NOMO-1 treated with DMSO at 0.1 percent for 48 hours (cell line): ENCODE results near the gene NECTIN3.

ENCODE experiments used
- DNase-seq: peaks from one replicate; lab custom pipeline; 2025; ENCODE audit not compliant: unreplicated experiment; lab: John Stamatoyannopoulos, UW

Gene NECTIN3

GRCh38 chr3:111194048-111194447 lies 122.4 kb downstream of the NECTIN3 start:
- DNase-seq = peak; percentile 15

- no peak for DNase-seq
These were observed 125.9 kb downstream of the NECTIN3 start for GRCh38 chr3:111197485-111197884.

- DNase-seq = no peak
These were observed 128.4 kb downstream of the NECTIN3 start for GRCh38 chr3:111200027-111200426.

GRCh38 chr3:111210003-111210711 lies 138.5 kb downstream of the NECTIN3 start:
- DNase-seq = no peak

GRCh38 chr3:111210866-111211564 lies 139.4 kb downstream of the NECTIN3 start:
- no peak for DNase-seq

- no peak for DNase-seq
These were observed 140.9 kb downstream of the NECTIN3 start for GRCh38 chr3:111212511-111212910.

GRCh38 chr3:111215481-111215880 lies 143.9 kb downstream of the NECTIN3 start:
- no peak for DNase-seq

- DNase-seq = no peak
These were observed 147.0 kb downstream of the NECTIN3 start for GRCh38 chr3:111218615-111219014.

GRCh38 chr3:111227216-111227615 lies 155.6 kb downstream of the NECTIN3 start:
- no peak for DNase-seq

- DNase-seq = no peak
These were observed 157.7 kb downstream of the NECTIN3 start for GRCh38 chr3:111229301-111229700.

- DNase-seq = no peak
These were observed 165.5 kb downstream of the NECTIN3 start for GRCh38 chr3:111236836-111237713.

GRCh38 chr3:111237946-111238345 lies 166.3 kb downstream of the NECTIN3 start:
- DNase-seq = no peak

- no peak for DNase-seq
These were observed 167.3 kb downstream of the NECTIN3 start for GRCh38 chr3:111238885-111239284.

- no peak for DNase-seq
These were observed 170.3 kb downstream of the NECTIN3 start for GRCh38 chr3:111241960-111242359.
